Sigmoid colon (tissue), 4 donors: ENCODE results near the gene ACRV1.

Experiments used
- EP300 ChIP-seq, 4 donors: sonication (generic); formaldehyde crosslinking; IDR thresholded peaks; one replicate each; pipeline ENCODE4 v1.6.1; 2017; ENCODE audit warnings: antibody characterized with exemption in 4 of 4
- POLR2AphosphoS5 ChIP-seq, 4 donors: sonication (generic); formaldehyde crosslinking; IDR thresholded peaks; one replicate each; pipeline ENCODE4 v1.6.1; 2017; ENCODE audit warnings: antibody characterized with exemption in 4 of 4
- TF ChIP-seq, protein P1 (sequence below), 4 experiments: fragments of 450-650 bp in 3 of 4; fragments of 200-600 bp in 1 of 4; IDR thresholded peaks; one replicate each; pipeline ENCODE4 v1.5.1; 2016 to 2019; ENCODE audit warnings: antibody characterized with exemption in 4 of 4, mild to moderate bottlenecking in 3 of 4, moderate library complexity in 2 of 4

GRCh38 chr11:125679837-125680236 is 810 bp downstream of the ACRV1 start:
- TF ChIP-seq, protein P1, sequence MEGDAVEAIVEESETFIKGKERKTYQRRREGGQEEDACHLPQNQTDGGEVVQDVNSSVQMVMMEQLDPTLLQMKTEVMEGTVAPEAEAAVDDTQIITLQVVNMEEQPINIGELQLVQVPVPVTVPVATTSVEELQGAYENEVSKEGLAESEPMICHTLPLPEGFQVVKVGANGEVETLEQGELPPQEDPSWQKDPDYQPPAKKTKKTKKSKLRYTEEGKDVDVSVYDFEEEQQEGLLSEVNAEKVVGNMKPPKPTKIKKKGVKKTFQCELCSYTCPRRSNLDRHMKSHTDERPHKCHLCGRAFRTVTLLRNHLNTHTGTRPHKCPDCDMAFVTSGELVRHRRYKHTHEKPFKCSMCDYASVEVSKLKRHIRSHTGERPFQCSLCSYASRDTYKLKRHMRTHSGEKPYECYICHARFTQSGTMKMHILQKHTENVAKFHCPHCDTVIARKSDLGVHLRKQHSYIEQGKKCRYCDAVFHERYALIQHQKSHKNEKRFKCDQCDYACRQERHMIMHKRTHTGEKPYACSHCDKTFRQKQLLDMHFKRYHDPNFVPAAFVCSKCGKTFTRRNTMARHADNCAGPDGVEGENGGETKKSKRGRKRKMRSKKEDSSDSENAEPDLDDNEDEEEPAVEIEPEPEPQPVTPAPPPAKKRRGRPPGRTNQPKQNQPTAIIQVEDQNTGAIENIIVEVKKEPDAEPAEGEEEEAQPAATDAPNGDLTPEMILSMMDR (IDR thresholded peaks at IDR 0.05): no peak
- TF ChIP-seq POLR2AphosphoS5 (IDR thresholded peaks at IDR 0.05): no peak
- TF ChIP-seq EP300 (IDR thresholded peaks at IDR 0.05): no peak
